Embryonic facial prominence (tissue), 1 donor: ENCODE results near the gene CRYGS.

ENCODE experiments used
- DNase-seq: peaks from one replicate; pipeline ENCODE4 v3.0.0-alpha.2; 2016; ENCODE audit errors: extremely low spot score

Gene CRYGS

GRCh38 chr3:186493525-186494255 is 50.5 kb downstream of the CRYGS start:
- DNase-seq = no peak

GRCh38 chr3:186492385-186492984 is 51.7 kb downstream of the CRYGS start:
- DNase-seq = no peak

DNA sequence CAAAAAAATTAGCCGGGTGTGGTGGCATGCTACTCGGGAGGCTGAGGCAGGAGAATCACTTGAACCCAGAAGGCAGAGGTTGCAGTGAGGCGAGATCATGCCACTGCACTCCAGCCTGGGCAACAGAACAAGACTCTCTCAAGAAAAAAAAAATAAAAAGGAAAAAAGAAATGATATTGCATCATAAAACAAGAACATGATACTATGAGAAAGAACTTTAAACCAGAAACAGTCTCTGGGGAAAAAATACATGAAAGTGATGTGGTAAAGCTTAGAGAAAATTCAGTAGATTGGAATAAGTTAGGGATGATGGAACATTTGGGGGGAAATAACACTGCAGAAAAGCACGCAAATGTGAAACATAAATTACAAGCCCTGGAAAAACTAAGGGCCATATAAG is 54.7 kb downstream of the CRYGS start:
- DNase-seq = no peak
